HL-60/S4 treated with retinoic acid at 250 ng/mL for 4 days and 3 days (cell line): ENCODE measurements around the gene MAP2K1.
"Not testable (repeated sequence)": the region's sequence is repeated elsewhere in the genome, so short reads cannot be mapped to it uniquely, and the experiment has no call there.

ENCODE experiments used
- in situ Hi-C: fragments of 300-500 bp; cut with MboI; formaldehyde crosslinking; loops from 2 replicates; pipeline ENCODE4 v1.7.0; 2022; ENCODE audit warnings: low sequenced_read_pairs

Gene MAP2K1

DNA sequence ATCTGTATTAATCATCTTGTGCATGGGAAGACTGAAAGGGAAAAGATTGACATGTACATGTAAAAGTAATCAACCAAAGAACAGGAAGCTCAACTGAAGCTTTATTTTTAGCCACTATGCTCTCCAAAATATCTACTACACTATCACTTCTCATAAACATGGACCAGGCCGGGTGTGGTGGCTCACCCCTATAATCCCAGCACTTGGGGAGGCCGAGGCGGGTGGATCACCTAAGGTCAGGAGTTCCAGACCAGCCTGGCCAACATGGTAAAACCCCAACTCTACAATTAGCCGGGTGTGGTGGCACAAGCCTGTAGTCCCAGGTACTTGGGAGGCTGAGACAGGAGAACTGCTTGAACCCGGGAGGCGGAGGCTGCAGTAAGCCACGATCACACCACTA is 113.6 kb downstream of the MAP2K1 start:
- in situ Hi-C loops, result not testable (repeated sequence)

- in situ Hi-C loops, result no loop called here
Measured at GRCh38 chr15:66502491-66502890, 115.8 kb downstream of the MAP2K1 start.

- in situ Hi-C loops, result not testable (repeated sequence)
Measured at GRCh38 chr15:66503041-66503648, 116.4 kb downstream of the MAP2K1 start.

GRCh38 chr15:66503780-66504562 is 117.3 kb downstream of the MAP2K1 start:
- in situ Hi-C loops, result no loop called here

DNA sequence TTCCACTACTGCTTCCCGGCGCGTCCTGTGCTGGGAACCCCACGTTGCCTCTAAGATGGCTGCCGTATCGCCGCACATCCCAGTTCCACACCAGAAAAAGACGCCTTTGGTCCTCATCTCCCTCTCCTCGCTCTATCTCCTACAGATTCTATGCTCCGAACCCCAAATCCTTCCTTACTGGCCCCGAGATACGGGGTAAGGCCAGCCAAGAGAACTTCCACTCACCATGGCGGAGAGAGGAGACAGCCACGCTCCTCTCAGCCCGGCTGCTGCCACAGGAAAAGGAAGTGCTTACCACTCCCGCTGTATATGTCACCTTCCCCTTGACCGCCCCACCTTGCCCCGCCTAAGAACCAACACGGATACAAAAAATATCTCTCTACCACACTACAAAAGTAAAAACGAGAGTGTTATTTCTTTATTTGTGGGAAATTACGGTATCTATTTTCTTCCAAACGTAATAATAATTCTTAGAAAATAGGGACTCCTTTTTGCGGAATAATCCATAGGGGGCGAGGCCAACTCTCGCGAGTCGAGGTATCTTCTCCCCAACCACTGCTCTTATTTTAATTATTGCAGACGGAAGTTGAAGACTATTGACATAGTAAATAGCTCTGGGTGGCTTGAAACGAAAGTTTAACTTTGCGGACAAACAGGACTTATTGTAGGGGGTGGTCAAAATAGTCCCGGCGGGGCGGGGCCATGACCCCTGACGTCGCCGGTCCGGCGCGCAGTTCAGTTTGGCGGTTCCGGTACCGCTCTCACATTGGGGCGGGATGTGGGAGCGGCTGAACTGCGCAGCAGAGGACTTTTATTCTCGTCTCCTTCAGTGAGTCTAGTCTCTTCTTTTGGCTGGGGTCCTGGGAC is 118.1 kb downstream of the MAP2K1 start, which contains the start of the genes RPL4 and ZWILCH:
Gene RPL4, minus strand, starts transcription at position 293 of the 867 bp plus-strand sequence. Its CDS starts 65 bp downstream, at position 228.
Gene ZWILCH, plus strand, starts transcription at position 764 of the 867 bp plus-strand sequence. Its CDS starts 13 bp downstream, at position 777.
- in situ Hi-C loops, result no loop called here

- in situ Hi-C loops, result no loop called here
Measured at GRCh38 chr15:66505430-66505811, 118.7 kb downstream of the MAP2K1 start.

- in situ Hi-C loops, result no loop called here
Measured at GRCh38 chr15:66505818-66506217, 119.1 kb downstream of the MAP2K1 start.

- in situ Hi-C loops, result no loop called here
Measured at GRCh38 chr15:66508293-66508883, 121.7 kb downstream of the MAP2K1 start.

DNA sequence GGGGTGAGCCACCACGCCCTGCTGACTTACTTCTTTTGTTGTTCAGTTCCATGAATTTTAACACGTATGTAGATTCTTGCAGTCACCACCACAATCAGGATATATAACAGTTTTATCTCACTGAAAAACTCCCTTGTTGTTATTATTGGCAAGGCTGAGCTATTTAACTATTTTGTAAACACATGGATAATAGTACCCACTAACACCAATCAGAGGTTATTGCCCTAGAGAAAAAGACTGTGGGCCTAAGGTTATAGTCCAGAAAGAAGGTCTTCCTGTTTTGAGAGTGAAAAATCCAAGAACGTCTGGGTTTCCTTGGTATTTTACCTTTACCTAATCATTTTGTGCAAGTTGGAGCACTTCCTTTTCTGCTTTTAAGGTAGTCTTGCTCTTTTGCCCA is 127.9 kb downstream of the MAP2K1 start:
- in situ Hi-C loops, result no loop called here

GRCh38 chr15:66515901-66516322 is 129.2 kb downstream of the MAP2K1 start:
- in situ Hi-C loops, result no loop called here

- in situ Hi-C loops, result no loop called here
Measured at GRCh38 chr15:66523926-66524325, 137.2 kb downstream of the MAP2K1 start.

DNA sequence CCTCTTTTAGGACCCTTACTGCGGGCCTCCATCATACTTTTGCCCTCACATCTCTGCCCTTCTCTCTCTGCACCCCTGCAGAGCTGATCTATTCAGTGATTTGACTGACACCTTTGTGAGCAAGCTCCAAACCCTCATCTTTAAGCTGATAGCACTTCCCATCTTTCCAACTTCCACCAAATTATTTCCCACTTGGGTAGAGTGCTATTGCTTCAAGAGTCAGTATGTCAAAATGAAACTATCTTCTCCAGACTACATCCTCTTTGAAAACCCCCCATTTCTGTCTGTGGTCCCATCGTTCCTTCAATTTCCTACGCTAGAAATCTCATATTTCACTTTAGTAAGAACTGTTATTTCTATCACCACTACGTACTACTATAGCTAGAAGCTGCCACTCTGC is 138.1 kb downstream of the MAP2K1 start:
- in situ Hi-C loops, result no loop called here

DNA sequence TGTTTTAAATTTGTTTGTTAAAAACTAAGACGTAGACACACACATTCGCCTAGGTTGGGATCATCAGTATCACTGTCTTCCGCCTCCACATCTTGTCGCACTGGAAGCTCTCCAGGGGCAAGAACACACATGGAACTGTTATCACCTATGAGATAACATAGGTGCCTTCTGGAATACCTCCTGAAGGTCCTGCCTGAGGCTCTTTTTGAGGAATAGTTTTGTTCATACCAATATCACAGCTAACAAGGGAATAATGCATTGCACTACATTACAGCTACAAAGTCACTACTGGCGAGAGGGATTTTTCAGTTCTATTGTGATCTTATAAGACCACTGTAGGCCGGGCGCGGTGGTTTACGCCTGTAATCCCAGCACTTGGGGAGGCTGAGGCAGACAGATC is 148.3 kb downstream of the MAP2K1 start:
- in situ Hi-C loops, result no loop called here
